GM12878 (cell line): ENCODE measurements around the gene PORCN.

Experiments
- ASH2L ChIP-seq: fragments of 300-600, 200-600 bp; sonication (generic); IDR thresholded peaks from 2 replicates; pipeline ENCODE4 v1.6.1; 2017; ENCODE audit warnings: low read depth, mild to moderate bottlenecking, borderline replicate concordance
- BCL11A ChIP-seq: IDR thresholded peaks from 2 replicates; pipeline ENCODE4 v1.6.1; 2011; ENCODE audit warnings: low read depth, low read length
- CTCF ChIP-seq, 3 experiments: IDR thresholded peaks in 2 of 3; conservative IDR thresholded peaks in 1 of 3; 2 replicates each; pipeline ENCODE4 v1.5.1; 2011; ENCODE audit warnings: low read depth in 3 of 3, low read length in 3 of 3, mild to moderate bottlenecking in 3 of 3, control low read depth in 2 of 3, moderate library complexity in 2 of 3, inconsistent platforms in 1 of 3, mixed read lengths in 1 of 3; ENCODE audit not compliant: control insufficient read depth in 2 of 3, insufficient read depth in 1 of 3; ENCODE audit errors: extremely low read depth in 1 of 3
- JUNB ChIP-seq: IDR thresholded peaks from 2 replicates; pipeline ENCODE4 v1.6.1; 2016; ENCODE audit warnings: antibody characterized with exemption, mild to moderate bottlenecking
- MXI1 ChIP-seq: fragments of 150-350 bp; IDR thresholded peaks from 2 replicates; pipeline ENCODE4 v1.6.1; 2011; ENCODE audit warnings: low read depth, mild to moderate bottlenecking, inconsistent platforms, low read length, improper control_type of control experiment
- REST ChIP-seq: IDR thresholded peaks from 2 replicates; pipeline ENCODE4 v1.6.1; 2012; ENCODE audit warnings: mild to moderate bottlenecking, low read depth, low read length
- SIN3A ChIP-seq: IDR thresholded peaks from 2 replicates; pipeline ENCODE4 v1.6.1; 2012; ENCODE audit warnings: low read depth, low read length, improper control_type of control experiment
- SMAD1 ChIP-seq: fragments of 450-650 bp; IDR thresholded peaks from 2 replicates; pipeline ENCODE4 v1.6.1; 2018; ENCODE audit warnings: mild to moderate bottlenecking, low read depth; ENCODE audit not compliant: partially characterized antibody
- SUZ12 ChIP-seq: fragments of 200-600 bp; sonication (generic); IDR thresholded peaks from one replicate; pipeline ENCODE4 v1.6.1; 2018; ENCODE audit warnings: antibody characterized with exemption, mild to moderate bottlenecking; ENCODE audit not compliant: unreplicated experiment
- TBL1XR1 ChIP-seq: IDR thresholded peaks from 2 replicates; pipeline ENCODE4 v1.6.1; 2012; ENCODE audit warnings: low read depth, low read length, improper control_type of control experiment
- ZNF24 ChIP-seq: fragments of 450-650 bp; IDR thresholded peaks from 2 replicates; pipeline ENCODE4 v1.6.1; 2017; ENCODE audit warnings: antibody characterized with exemption, mild to moderate bottlenecking
- ZNF592 ChIP-seq: fragments of 450-650 bp; IDR thresholded peaks from 2 replicates; pipeline ENCODE4 v1.6.1; 2017; ENCODE audit warnings: mild to moderate bottlenecking, moderate library complexity
- ZZZ3 ChIP-seq: IDR thresholded peaks from 2 replicates; pipeline ENCODE4 v1.6.1; 2011; ENCODE audit warnings: low read depth; ENCODE audit not compliant: control insufficient read depth, insufficient read length

GRCh38 chrX:48473704-48473990 lies 35.1 kb upstream of the PORCN start:
- TF ChIP-seq REST (no peak), MXI1 (no peak), ASH2L (no peak), SUZ12 (no peak), JUNB (no peak), SMAD1 (no peak), CTCF (IDR thresholded peaks at IDR 0.05 in 2 of 3, conservative IDR thresholded peaks at IDR 0.05 in 1 of 3; ENCODE audit: control insufficient read depth in 2 of 3, extremely low read depth in 1 of 3, insufficient read depth in 1 of 3, low read depth in 3 of 3, low read length in 3 of 3) (no peak), ZNF24 (no peak), ZZZ3 (no peak), BCL11A (no peak), TBL1XR1 (no peak), ZNF592 (no peak), SIN3A (no peak)
